Stomach smooth muscle (tissue), 2 donors: ENCODE measurements around the gene CMTM4.
"Not testable (repeated sequence)": the region's sequence is repeated elsewhere in the genome, so short reads cannot be mapped to it uniquely, and the experiment has no call there.

Source experiments
- H3K27ac ChIP-seq: one replicate; pipeline ENCODE4 v1.7.0; 2013; ENCODE audit warnings: mild to moderate bottlenecking, low read length, inconsistent platforms
- H3K27me3 ChIP-seq, 2 donors: one replicate each; pipeline ENCODE4 v1.7.0; 2013; ENCODE audit warnings: low read length in 2 of 2; ENCODE audit not compliant: insufficient read depth in 2 of 2, control insufficient read depth in 1 of 2
- H3K36me3 ChIP-seq, 2 donors: one replicate each; pipeline ENCODE4 v1.7.0; 2013; ENCODE audit warnings: low read length in 2 of 2; ENCODE audit not compliant: control insufficient read depth in 2 of 2, insufficient read depth in 2 of 2
- H3K4me1 ChIP-seq: one replicate; pipeline ENCODE4 v1.7.0; 2013; ENCODE audit warnings: low read length; ENCODE audit not compliant: control insufficient read depth, insufficient read depth
- H3K4me3 ChIP-seq, 2 donors: one replicate each; pipeline ENCODE4 v1.7.0; 2013; ENCODE audit warnings: low read length in 2 of 2
- H3K9ac ChIP-seq, 2 donors: one replicate each; pipeline ENCODE4 v1.7.0; 2013; ENCODE audit warnings: low read length in 2 of 2, mild to moderate bottlenecking in 1 of 2
- H3K9me3 ChIP-seq, 2 donors: one replicate each; pipeline ENCODE4 v1.7.0; 2013; ENCODE audit warnings: low read length in 2 of 2; ENCODE audit not compliant: control insufficient read depth in 2 of 2
- donor health status: healthy.
- donor health status: Pancreatic carcinoma.

CMTM4 gene

GRCh38 chr16:66691234-66691633 lies 5.3 kb downstream of the CMTM4 start:
- no peaks in the 10 kb centered on the region for H3K27me3 ChIP-seq
- H3K9ac ChIP-seq = no peak overlapping the region
- peaks cover 11% of the 10 kb centered on the region for H3K4me1 ChIP-seq
- no peaks in the 10 kb centered on the region for H3K36me3 ChIP-seq
- no peaks in the 10 kb centered on the region for H3K9me3 ChIP-seq
- H3K27ac ChIP-seq = no peak overlapping the region
- H3K4me3 ChIP-seq = no peak overlapping the region

GRCh38 chr16:66690106-66690847 lies 6.3 kb downstream of the CMTM4 start:
- Histone ChIP-seq H3K9me3 (no peaks in the 10 kb centered on the region), H3K9ac (no peak overlapping the region), H3K27me3 (no peaks in the 10 kb centered on the region), H3K4me1 (peaks cover 2% of the 10 kb centered on the region), H3K4me3 (no peak overlapping the region), H3K36me3 (no peaks in the 10 kb centered on the region), H3K27ac (no peak overlapping the region)

DNA sequence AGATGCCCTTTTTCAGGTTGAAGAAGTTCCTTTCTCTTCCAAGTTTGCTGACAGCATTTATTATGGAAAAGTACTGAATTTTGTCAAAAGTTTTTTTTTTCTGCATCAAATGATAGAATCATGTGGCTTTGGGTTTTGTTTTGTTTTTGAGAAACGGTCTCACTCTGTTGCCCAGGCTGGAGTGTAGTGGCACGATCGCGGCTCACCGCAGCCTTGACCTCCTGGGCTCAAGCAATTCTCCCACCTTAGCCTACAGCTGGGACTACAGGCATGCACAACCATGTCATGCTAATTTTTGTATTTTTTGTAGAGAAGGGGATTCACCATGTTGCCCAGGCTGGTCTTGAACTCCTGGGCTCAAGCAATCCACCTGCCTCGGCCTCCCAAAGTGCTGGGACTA lies 7.3 kb downstream of the CMTM4 start:
- no peak overlapping the region for H3K4me3 ChIP-seq

DNA sequence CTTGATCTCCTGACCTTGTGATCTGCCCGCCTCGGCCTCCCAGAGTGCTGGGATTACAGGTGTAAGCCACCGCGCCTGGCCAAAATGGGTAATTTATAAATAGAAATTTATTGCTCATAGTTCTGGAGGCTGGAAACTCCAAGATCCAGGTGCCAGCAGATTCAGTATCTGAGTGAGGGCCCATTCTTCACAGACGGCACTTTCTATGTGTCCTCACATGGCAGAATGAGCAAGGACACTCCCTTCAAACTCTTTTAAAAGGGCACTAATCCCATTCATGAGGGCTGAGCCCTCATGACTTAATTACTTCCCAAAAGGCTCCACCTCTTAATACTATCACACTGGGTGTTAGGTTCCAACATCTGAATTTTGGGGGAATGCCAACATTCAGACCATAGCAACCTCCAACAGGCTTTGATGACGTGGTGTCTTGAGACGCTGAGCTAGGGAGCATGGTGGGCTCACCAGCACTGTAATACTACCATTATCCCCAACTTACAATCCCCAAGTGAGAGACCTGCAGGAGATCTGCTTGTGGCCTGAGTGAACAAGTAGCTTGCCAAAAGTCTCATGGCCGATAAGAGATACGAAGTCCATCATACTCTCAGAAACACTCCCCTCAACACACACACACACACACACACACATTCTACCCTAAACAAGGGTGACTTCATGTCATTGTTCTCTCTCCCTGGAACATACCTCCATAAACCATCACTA lies 8.5 kb downstream of the CMTM4 start:
- Histone ChIP-seq H3K9ac (no peak overlapping the region), H3K9me3 (no peaks in the 10 kb centered on the region), H3K36me3 (no peaks in the 10 kb centered on the region), H3K27me3 (no peaks in the 10 kb centered on the region), H3K4me1 (no peaks in the 10 kb centered on the region), H3K27ac (no peak overlapping the region), H3K4me3 (no peak overlapping the region)

More for the DNA sequence above, 7.3 kb downstream of the CMTM4 start:
- no peak overlapping the region for H3K9ac ChIP-seq
- H3K36me3 ChIP-seq = no peaks in the 10 kb centered on the region
- no peaks in the 10 kb centered on the region for H3K4me1 ChIP-seq
- H3K27ac ChIP-seq = no peak overlapping the region
- H3K27me3 ChIP-seq = no peaks in the 10 kb centered on the region
- no peaks in the 10 kb centered on the region for H3K9me3 ChIP-seq

GRCh38 chr16:66685501-66686115 lies 10.9 kb downstream of the CMTM4 start:
- not testable (repeated sequence) for H3K4me1 ChIP-seq

DNA sequence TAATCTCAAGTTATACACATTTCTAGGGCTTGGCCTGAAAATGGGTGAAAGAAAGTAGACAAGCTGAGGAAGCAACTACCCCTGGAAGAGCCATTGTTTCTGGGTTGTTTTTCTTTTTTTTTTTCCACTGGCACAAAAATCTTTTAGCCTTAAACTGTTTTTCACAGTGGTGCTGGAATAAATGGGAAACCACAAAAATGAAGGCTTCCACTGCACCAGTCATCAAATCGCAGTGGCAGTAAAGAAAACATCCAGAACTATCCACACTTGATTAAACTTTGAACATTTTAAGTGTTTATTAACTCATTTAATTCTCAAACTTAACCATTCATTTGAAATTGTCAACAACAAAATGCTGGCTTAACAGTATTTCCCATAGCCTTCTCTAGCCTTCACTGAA lies 14.3 kb downstream of the CMTM4 start:
- Histone ChIP-seq H3K36me3 (no peaks in the 10 kb centered on the region), H3K4me1 (no peaks in the 10 kb centered on the region), H3K27ac (no peak overlapping the region), H3K27me3 (no peaks in the 10 kb centered on the region), H3K9me3 (no peaks in the 10 kb centered on the region), H3K4me3 (no peak overlapping the region), H3K9ac (no peak overlapping the region)

More at GRCh38 chr16:66685501-66686115, 10.9 kb downstream of the CMTM4 start:
- H3K9me3 ChIP-seq, H3K4me3 ChIP-seq, H3K27ac ChIP-seq, H3K27me3 ChIP-seq, H3K36me3 ChIP-seq, H3K9ac ChIP-seq: not testable (repeated sequence)

- H3K4me3 ChIP-seq = no peak overlapping the region
- H3K36me3 ChIP-seq = no peaks in the 10 kb centered on the region
- no peaks in the 10 kb centered on the region for H3K9me3 ChIP-seq
- no peaks in the 10 kb centered on the region for H3K27me3 ChIP-seq
- H3K4me1 ChIP-seq = peaks cover 1% of the 10 kb centered on the region
- H3K27ac ChIP-seq = no peak overlapping the region
- H3K9ac ChIP-seq = no peak overlapping the region
Measured at GRCh38 chr16:66681676-66682075, 14.9 kb downstream of the CMTM4 start.

DNA sequence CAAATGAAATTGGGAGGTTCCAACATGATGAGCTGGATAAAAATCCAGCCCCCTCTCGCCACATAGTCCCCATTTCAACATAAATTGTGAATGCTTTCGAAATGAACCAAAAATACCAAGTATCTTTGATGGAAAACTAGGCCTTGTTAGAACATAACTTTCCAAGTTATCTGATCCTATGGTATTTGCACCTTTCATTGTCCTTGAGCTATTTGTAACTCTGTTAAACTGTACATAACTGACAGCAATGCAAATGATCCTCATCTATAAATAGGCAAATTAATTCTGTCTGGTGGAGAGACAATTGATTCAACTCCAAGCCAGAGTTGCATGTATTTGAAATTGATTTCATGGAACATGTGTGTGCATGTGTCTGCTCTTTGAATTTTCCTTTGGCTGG lies 18.2 kb downstream of the CMTM4 start:
- Histone ChIP-seq H3K4me1 (peaks cover 5% of the 10 kb centered on the region), H3K4me3 (no peak overlapping the region), H3K9me3 (no peaks in the 10 kb centered on the region), H3K9ac (no peak overlapping the region), H3K36me3 (no peaks in the 10 kb centered on the region), H3K27ac (no peak overlapping the region), H3K27me3 (no peaks in the 10 kb centered on the region)

GRCh38 chr16:66677836-66678235 lies 18.7 kb downstream of the CMTM4 start:
- H3K36me3 ChIP-seq = no peaks in the 10 kb centered on the region
- peaks cover 5% of the 10 kb centered on the region for H3K4me1 ChIP-seq

DNA sequence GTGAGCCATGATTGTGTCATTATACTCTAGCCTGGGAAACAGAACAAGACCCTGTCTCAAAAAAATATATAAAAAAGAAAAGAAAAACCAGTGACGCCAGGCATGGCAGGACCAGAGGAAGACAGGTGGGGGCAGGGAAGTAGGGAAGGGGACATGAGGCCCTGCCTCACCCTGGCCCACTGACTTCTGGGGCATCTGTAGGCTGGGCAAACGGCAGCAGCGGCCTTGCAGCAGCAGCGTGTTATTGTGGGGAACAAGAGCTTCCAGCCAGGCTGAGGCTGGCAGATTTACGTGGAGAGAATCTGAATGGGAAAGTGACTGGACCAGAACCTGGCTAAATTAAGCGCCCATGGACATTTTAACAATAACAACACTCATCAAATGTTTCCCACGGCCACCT lies 19.4 kb downstream of the CMTM4 start:
- Histone ChIP-seq H3K36me3 (no peaks in the 10 kb centered on the region), H3K9me3 (no peaks in the 10 kb centered on the region), H3K27me3 (no peaks in the 10 kb centered on the region), H3K27ac (no peak overlapping the region), H3K9ac (no peak overlapping the region), H3K4me1 (peaks cover 5% of the 10 kb centered on the region), H3K4me3 (no peak overlapping the region)

More at GRCh38 chr16:66677836-66678235, 18.7 kb downstream of the CMTM4 start:
- Histone ChIP-seq H3K27ac (no peak overlapping the region), H3K9ac (no peak overlapping the region), H3K9me3 (no peaks in the 10 kb centered on the region), H3K27me3 (no peaks in the 10 kb centered on the region), H3K4me3 (no peak overlapping the region)

- Histone ChIP-seq H3K4me1 (peaks cover 5% of the 10 kb centered on the region), H3K9me3 (no peaks in the 10 kb centered on the region), H3K36me3 (no peaks in the 10 kb centered on the region), H3K27ac (no peak overlapping the region), H3K27me3 (no peaks in the 10 kb centered on the region), H3K9ac (no peak overlapping the region), H3K4me3 (no peak overlapping the region)
Measured at GRCh38 chr16:66676599-66676998, 19.9 kb downstream of the CMTM4 start.
